NCI-H1048 (cell line): ENCODE results near the gene MEAK7.

Experiments used
- DNase-seq: peaks from one replicate; lab custom pipeline; 2025; lab: John Stamatoyannopoulos, UW

Gene MEAK7

DNA sequence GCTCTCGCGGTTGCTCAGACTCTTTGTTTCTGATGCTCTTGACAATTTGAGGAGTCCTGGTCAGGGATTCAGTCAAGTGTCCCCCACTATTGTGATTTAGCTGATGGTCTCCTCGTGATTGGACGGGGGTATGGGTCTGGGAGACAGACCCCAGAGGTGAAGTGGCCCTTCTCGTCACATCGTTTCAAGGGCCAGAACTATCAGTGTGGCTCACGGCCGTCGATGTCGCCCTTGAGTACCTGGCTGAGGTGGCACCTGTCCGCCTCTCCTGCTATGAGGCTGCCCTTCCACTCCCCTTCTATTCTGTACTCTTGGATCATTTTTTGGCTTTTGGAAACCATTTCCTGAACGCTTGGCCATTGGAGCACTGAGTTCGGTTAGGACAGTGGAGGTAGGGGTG is 7.4 kb upstream of the MEAK7 start:
- DNase-seq, result no peak

- DNase-seq, result no peak
These were observed 6.8 kb upstream of the MEAK7 start for GRCh38 chr16:84511180-84511800.

- no peak for DNase-seq
These were observed 4.8 kb upstream of the MEAK7 start for GRCh38 chr16:84509032-84509950.

- DNase-seq, result no peak
These were observed 4.0 kb upstream of the MEAK7 start for GRCh38 chr16:84508502-84508901.

DNA sequence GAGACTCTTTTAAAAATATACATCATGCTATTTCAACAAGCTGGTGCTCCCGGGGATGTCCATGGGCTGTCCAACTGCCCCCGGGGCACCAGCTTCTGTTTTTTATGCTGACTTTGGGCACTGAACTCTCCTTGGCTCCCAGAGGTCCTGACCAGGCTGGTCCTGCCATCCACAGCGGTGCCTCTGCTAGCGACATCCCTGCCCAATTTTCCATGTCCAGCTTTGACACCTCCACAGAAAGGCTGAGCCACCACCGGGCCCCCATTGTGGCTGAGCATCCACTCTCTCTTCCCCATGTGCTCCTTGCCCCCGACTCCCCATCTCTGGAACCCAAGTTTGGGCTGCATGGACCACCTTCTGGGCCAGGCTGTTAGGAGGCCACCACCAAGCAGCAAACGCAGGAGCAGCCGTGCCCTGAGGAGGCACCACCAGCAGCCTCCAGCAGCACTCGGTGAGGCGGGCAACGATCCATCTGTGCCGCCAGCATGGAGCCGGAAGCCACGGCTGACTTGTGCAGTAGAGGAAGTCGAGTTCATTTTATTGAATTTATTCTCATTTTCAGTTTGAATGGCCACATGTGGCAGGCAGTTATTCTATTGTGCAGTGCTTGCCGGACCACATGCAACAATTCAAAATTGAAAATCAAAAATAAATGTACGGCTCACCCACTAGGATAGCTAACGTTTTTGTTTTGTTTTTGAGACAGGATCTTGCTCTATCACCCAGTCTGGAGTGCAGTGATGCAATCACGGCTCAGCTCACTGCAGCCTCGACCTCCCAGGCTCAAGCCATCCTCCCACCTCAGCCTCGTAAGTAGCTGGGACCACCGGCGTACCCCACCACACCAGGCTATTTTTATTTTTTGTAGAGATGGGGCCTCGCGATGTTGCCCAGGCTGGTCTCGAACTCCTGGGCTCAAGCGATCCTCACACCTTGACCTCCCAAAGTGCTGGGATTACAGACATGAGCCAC is 2.8 kb upstream of the MEAK7 start:
- DNase-seq, result no peak

DNA sequence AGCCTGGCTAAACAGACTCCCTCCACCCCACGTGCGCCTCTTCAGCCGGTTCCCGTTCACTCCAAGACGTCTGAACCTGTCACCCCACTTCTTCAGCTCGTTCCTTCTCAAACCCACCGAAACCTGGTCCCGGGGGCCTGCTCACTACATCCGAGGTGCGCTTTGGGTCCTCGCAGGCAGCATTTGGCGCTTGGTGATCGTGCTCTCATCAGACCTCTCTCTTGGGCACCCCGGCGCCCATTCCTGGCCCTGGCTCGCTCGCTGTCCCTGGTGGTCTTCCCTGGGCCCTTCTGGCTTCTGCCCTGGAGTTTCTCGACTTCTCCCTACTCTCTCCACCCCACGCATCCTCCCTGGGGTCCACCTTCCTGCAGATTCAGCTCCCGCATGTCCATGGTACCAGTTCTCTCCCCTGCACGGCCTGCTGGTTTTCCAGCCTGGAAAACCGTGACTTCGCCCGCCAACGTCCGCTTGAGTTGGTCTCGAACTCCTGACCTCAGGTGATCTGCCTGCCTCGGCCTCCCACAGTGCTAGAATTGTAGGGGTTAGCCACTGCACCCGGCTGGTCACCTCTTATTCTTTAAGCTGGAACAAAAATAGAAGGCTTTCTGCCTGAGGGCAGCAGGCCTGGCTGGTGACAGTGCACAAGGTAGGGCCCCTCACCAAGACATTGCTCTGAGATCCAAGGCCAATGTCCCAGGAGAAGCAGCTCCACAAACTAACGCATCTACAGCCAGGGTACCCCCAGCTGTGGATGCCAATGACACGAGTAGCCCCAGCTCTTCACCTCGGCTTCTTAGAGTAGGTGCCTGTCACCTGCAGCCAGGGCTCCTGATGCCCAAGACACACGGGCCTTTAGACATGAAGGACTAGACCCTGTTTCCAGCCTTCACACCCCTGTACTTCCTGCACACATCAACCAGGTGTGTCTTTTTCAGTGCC is 1.1 kb upstream of the MEAK7 start:
- DNase-seq, result no peak

GRCh38 chr16:84503751-84504395 is 586 bp downstream of the MEAK7 start:
- no peak for DNase-seq

- no peak for DNase-seq
These were observed 1.9 kb downstream of the MEAK7 start for GRCh38 chr16:84502581-84502980.

DNA sequence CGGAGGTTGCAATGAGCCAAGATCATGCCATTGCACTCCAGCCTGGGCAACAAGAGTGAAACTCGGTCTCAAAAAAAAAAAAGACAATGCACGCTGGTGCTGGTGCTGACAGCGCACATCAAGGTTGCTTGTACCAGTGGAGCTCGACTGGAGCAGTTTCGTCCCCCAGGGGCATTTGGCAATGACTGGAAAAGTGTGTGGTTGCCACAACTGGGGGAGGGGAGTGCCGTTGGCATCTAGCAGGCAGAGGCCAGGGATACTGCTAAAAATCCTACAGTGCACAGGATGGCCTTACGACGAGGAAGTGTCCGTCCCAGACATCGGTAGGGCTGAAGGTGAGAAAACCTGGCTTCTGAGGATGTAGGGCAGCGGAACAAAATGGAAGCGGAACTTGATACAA is 2.4 kb downstream of the MEAK7 start:
- no peak for DNase-seq

DNA sequence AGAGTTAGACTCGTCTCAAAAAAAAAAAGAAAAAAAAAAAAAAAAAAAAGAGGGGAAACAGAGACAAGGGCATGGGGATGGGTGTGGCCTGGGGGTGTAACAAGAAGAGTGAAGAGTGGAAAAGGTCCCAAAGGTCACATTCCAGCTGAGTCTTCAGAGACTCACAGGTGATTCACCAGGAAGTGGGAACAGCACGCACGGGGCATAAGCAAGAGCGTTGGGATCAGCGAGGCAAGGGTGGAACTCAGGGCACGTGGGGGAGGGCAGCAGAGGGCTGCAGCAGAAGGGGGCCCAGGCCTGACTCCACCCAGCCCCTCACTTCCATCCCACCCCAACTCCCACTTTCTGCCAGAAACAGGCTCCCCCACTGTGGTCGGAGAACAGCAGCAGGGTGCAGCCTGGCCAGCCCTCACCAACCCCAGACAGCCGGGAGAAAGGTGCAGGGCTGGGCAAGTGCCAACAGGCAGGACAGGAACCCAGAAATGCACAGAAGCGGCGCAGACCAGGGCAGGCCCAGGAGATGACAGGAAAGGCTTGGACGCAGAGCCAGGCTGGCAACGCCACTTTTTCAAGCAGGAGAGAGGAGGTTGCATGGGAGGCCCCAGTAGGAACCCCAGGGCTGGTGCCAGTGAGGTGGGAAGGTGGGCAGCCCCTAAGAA is 3.3 kb downstream of the MEAK7 start:
- no peak for DNase-seq

GRCh38 chr16:84500531-84500930 is 3.9 kb downstream of the MEAK7 start:
- no peak for DNase-seq

DNA sequence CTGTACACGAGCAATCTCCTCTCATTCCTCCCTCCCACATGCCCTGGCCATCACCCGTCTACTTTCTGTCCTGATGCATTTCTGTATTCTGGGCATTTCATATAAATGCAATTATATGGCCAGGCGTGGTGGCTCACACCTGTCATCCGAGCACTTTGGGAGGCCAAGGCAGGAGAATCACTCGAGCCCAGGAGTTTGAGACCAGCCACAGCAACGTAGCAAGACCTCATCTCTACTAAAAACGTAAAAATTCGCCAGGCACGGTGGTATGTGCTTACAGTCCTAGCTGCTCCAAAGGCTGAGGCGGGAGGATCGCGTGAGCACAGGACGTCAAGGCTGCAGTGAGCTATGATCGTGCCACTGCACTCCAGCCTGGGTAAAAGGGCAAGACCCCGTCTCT is 4.8 kb downstream of the MEAK7 start:
- no peak for DNase-seq

GRCh38 chr16:84498859-84499620 is 5.4 kb downstream of the MEAK7 start:
- no peak for DNase-seq

GRCh38 chr16:84498223-84498610 is 6.2 kb downstream of the MEAK7 start:
- DNase-seq, result no peak

DNA sequence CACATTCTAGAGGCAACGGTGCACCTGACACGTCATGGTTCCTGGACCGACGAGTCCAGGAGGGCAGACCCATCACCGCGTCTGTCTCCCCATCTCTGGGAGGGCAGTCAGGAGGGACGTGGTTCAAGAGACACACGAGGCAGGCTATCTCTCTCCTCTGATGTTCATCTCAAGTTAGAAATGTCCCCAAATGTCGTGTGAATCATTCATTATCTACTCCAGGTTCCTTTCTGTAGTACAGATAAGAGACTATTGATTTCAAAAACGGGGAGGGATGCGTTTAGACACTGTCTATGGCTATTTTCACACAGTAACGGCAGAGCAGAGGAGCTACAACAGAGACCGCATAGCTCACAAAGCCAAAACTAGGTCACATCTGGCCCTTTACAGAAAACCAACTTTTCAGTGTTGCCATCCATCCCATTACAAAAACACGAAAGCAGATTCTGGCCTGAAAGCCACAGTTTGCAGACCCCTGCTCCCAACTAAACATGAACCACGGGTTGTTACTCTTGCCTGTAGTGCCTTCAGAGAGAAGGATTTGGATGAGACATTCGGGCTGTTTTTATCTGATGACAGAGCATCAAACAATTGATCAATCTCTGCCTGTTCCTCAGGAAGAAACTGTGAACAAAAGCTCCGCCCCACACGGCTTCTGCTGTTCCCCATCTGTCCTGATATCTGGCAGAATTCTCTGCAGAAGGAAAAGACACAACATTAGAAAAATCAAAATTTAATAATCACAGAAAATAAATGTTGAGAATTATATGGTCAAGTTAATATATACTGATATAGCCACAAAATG is 6.8 kb downstream of the MEAK7 start:
- DNase-seq, result no peak

DNA sequence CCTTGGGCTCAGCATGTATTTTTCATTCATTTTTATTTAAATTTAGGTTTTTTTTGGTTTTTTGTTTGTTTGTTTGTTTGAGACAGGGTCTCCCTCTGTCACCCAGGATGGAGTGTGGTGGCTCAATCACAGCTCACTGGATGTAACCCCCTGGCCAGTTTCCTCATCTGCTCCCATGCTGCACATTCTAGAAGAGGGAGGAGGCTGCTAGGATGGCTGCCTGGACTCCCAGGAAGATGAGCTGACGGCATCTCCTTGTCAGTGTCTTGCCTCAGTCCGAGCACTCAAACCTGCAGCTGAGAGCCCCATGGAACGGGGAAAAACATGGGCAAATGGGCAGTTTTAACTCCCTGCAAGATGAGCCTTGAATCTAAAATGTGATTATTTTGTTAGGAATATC is 7.5 kb downstream of the MEAK7 start:
- DNase-seq, result no peak

- DNase-seq, result no peak
These were observed 9.0 kb downstream of the MEAK7 start for GRCh38 chr16:84495506-84495905.

GRCh38 chr16:84489131-84489530 is 15.3 kb downstream of the MEAK7 start:
- DNase-seq, result no peak

DNA sequence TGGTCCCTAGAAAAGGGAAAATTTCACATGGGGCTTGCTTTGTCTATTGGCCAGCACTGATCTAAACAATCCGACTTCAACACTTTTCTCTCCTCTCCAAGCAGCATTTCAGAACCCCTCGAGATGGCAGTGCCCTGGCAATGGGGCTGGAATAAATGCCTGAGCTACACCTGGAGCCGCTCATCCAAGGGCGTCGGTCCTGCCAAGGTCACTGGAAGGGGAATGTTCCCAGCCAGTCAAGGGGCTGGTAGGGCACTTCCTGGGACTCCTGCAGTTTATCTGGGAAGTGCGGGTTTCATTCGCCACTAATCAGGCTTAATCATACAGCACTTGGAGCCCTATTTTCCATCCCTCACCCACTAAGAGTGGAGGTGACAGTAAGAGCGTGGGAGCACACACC is 17.1 kb downstream of the MEAK7 start:
- no peak for DNase-seq
